Choroid plexus epithelial cell (primary cell): ENCODE measurements around the gene ZNF620.
"Not testable (repeated sequence)": the region's sequence is repeated elsewhere in the genome, so short reads cannot be mapped to it uniquely, and the experiment has no call there.

Experiments used
- DNase-seq: peaks from one replicate; pipeline ENCODE4 v3.0.0-alpha.2; 2010; ENCODE audit warnings: low read depth
- H3K4me3 ChIP-seq: 2 replicates; pipeline ENCODE4 v1.5.1; 2011; ENCODE audit warnings: low read depth, mild to moderate bottlenecking, control low read depth, low read length, moderate library complexity
- CTCF ChIP-seq: conservative IDR thresholded peaks from 2 replicates; pipeline ENCODE4 v1.5.1; 2011; ENCODE audit warnings: low read depth, mild to moderate bottlenecking, control low read depth, inconsistent platforms, low read length, moderate library complexity

ZNF620 gene

GRCh38 chr3:40534283-40534682, 28.4 kb downstream of the ZNF620 start:
- DNase-seq = no peak
- no peak for TF ChIP-seq CTCF
- H3K4me3 ChIP-seq = no peak overlapping the region

GRCh38 chr3:40546816-40547215, 41.0 kb downstream of the ZNF620 start:
- no peak for TF ChIP-seq CTCF
- no peak overlapping the region for H3K4me3 ChIP-seq
- peak; percentile 69 for DNase-seq

- TF ChIP-seq CTCF = no peak
- no peak overlapping the region for H3K4me3 ChIP-seq
- peak; percentile 50 for DNase-seq
Measured at GRCh38 chr3:40550167-40550566, 44.3 kb downstream of the ZNF620 start.

DNA sequence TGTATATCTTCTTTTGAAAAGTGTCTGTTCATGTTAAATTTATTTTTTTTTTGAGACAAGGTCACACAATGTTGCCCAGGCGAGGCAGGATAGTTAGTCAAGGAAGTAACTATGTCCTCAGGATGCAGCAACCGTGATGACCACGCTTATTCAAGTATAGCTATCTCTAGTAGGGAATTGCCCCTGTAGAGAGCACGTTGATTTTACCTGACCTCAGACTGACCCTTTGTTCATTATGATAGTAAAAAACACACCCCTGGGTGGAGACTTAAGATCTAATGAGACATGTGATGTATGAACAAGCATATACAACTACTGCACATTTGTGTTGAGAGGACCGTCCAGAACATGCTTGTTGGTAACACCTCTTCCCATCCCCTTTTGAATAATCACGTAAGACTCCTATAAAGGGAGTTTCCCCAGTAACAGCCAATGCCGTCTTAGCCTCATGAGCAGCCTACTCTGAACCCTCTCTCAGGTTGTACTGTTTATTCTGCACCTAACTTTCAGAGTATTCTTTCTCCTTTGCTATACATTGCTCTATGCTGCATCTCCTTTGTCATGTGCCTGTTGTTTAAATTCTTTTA, 51.8 kb downstream of the ZNF620 start:
- TF ChIP-seq CTCF = no peak
- DNase-seq = peak; percentile 48
- H3K4me3 ChIP-seq = no peak overlapping the region

- not testable (repeated sequence) for H3K4me3 ChIP-seq, DNase-seq
Measured at GRCh38 chr3:40562482-40562881, 56.6 kb downstream of the ZNF620 start.

DNA sequence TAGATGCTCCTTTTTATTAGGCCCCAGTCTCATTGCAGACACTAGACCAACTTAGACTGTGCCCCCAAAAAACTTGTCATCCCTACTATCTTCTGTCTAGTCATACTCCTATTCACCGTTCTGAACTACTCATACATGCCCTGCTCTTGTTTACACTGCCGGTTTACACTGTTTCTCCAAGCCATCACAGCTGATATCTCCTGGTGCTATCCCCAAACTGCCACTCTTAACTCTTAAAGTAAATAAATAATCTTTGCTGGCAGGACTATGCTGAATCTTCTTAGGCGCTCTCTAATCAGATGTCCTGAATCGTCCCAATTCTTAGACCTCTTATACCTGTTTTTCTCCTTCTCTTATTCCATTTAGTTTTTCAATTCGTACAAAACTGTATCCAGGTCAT, 59.8 kb downstream of the ZNF620 start:
- not testable (repeated sequence) for H3K4me3 ChIP-seq, DNase-seq

GRCh38 chr3:40566694-40567093, 60.9 kb downstream of the ZNF620 start:
- TF ChIP-seq CTCF = no peak
- H3K4me3 ChIP-seq = no peak overlapping the region
- no peak for DNase-seq
